NCI-H345 treated with DMSO at 0.1 percent for 48 hours (cell line): ENCODE measurements around the gene ZFPM1.

Source experiments
- DNase-seq: peaks from one replicate; lab custom pipeline; 2025; ENCODE audit not compliant: unreplicated experiment; lab: John Stamatoyannopoulos, UW

ZFPM1 gene

DNA sequence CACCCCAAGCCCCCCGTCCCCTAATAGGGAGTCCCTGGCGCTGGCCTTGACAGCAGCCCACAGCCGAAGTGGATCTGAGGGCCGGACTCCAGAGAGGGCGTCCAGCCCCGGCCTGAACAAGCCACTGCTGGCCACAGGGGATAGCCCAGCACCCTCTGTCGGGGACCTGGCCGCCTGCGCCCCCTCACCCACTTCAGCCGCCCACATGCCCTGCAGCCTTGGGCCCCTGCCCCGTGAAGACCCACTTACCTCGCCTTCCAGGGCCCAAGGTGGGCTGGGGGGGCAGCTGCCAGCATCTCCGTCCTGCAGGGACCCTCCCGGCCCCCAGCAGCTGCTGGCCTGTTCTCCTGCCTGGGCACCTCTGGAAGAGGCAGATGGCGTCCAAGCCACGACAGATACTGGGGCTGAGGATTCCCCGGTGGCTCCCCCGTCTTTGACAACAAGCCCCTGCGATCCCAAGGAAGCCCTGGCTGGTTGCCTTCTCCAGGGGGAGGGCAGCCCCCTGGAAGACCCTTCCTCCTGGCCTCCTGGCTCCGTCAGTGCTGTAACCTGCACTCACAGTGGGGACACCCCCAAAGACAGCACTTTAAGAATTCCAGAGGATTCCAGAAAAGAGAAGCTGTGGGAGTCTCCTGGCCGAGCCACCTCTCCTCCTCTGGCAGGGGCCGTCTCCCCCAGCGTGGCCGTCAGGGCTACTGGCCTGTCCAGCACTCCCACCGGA, 19.3 kb upstream of the ZFPM1 start:
- no peak for DNase-seq

GRCh38 chr16:88434353-88434690, 18.8 kb upstream of the ZFPM1 start:
- no peak for DNase-seq

GRCh38 chr16:88434746-88435145, 18.3 kb upstream of the ZFPM1 start:
- no peak for DNase-seq

DNA sequence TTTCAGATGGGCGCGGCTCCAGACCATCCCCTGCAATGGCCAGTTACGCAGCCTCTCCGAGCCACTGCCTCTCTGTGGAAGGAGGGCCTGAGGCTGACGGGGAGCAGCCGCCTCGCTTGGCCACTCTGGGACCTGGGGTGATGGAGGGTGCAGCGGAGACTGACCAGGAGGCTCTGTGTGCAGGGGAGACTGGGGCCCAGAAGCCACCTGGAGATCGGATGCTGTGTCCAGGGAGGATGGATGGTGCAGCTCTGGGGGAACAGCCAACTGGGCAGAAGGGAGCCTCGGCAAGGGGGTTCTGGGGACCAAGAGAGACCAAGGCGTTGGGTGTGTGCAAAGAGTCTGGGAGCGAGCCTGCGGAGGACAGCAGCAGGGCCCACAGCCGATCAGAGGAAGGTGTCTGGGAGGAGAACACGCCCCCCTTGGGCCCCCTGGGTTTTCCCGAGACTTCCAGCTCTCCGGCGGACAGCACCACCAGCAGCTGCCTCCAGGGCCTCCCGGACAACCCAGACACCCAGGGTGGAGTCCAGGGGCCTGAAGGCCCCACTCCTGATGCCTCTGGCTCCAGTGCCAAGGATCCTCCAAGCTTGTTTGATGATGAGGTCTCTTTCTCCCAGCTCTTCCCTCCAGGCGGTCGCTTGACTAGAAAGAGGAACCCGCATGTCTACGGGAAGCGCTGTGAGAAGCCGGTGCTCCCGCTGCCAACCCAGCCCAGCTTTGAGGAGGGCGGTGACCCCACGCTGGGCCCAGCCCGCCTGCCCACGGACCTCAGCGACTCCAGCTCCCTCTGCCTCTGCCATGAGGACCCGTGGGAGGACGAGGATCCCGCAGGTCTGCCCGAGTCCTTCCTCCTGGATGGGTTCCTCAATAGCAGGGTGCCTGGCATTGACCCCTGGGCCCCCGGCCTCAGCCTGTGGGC, 17.4 kb upstream of the ZFPM1 start:
- DNase-seq, result no peak

GRCh38 chr16:88436796-88437195, 16.3 kb upstream of the ZFPM1 start:
- DNase-seq, result no peak

- DNase-seq, result peak; percentile 44
These were observed 15.6 kb upstream of the ZFPM1 start for GRCh38 chr16:88437367-88437964.

GRCh38 chr16:88438084-88438870, 14.8 kb upstream of the ZFPM1 start:
- DNase-seq, result no peak

- DNase-seq, result no peak
These were observed 14.1 kb upstream of the ZFPM1 start for GRCh38 chr16:88439016-88439415.

DNA sequence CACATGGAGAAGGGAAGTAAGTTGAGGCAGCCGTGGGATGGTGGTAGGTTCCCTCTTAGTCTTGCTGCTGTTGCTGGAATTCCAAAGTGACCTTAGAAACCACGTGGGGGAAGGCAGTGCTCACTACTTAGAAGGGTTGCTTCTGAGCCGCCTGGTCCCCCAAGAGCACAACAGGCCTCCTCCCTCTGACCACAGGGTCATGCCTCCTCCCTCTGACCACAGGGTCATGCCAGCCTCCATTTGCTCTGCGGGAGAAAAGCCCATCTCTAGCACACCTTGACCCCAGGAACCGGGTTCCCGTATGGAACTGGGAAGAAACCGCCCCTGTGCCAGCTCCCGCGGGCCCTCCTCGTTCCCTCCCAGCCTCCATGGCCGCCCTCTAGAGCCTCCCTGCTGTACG, 13.4 kb upstream of the ZFPM1 start:
- no peak for DNase-seq

DNA sequence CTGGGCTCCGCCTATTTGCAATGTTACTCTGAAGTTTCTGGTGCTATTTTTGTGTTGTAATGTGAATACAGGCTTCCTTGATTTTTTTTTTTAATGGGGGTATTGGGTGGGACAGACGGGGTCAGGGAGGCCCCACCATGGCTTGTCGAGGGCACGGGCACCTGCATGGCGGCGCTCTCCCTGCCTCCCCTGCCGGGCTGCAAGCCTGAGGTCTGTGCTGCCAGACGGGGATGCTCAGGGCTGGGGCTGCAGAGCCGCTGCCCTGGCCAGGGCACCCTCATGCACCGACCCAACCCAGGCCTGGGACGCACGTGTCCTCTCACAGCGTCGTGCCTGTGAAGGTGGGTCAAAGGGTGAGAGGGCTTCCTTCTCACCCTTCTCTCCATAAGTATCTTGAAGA, 13.0 kb upstream of the ZFPM1 start:
- no peak for DNase-seq

DNA sequence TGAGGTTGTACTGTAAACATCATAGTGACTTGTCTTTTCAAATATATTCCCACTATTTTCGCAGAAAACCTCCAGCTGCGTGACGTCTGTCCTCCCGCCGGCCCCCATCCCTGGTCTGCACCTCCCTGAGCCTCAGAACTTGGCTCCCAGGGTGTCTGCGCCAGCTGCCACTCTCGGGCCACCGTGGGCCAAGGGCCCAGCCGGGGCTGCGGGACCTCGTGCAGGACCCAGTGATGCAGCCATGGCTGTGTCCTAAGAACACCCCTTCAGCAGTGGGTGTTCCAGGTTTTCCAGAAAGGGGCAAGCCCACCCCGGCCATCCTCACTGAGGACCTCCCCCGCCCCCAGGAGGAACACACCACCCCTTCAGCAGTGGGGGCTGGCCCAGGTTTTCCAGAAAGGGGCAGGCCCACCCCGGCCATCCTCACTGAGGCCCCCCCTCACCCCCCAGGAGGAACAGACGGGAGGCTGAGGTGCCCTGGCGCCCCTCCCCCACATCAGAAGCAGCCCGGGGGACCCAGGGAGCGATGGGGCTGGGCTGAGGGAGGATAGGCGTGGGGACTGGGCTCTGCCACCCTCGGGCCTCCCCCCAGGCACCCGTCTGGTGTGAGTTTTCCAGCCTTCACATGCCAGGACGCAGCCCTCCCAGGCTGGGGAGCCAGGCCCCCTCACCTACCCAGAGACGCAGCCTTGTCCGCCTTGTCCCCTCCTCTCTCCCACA, 12.2 kb upstream of the ZFPM1 start:
- DNase-seq, result no peak

DNA sequence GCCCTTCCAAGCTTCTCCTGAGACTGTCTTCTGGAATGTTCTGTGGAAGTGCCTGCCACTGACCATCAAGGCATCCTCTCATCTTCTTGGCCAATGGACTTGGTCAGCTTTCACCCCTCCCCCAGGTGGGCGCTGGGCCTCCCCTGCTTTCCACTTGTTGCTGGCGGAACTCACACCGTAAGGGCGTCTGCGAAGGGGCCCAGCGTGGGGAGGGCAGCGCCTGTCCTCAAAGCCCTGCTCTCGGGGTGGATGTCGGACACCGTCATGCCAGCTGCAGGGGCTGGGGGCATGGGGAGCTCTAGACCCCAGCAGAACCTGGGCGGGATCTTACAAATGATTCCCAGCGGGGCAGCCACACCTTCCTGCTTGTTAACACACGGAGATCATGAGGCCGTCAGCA, 11.6 kb upstream of the ZFPM1 start:
- no peak for DNase-seq

DNA sequence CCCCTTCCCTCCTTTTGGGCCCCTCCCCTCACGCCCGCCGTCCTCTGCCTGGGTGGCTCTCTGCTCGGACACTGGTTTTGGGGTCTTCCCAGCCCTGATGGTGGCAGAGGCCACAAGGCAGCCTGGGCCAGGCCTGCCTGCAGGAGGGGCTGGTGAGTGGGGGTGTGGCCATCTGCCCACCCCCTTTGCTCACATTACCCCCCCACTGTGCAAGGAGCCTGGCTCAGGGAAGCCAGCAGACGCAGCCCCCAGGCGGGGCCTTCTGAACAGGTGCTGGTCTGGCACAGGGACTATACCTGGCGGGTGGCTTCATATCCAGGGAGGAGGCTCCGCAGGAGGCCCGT, 10.7 kb upstream of the ZFPM1 start:
- DNase-seq, result peak; percentile 13

DNA sequence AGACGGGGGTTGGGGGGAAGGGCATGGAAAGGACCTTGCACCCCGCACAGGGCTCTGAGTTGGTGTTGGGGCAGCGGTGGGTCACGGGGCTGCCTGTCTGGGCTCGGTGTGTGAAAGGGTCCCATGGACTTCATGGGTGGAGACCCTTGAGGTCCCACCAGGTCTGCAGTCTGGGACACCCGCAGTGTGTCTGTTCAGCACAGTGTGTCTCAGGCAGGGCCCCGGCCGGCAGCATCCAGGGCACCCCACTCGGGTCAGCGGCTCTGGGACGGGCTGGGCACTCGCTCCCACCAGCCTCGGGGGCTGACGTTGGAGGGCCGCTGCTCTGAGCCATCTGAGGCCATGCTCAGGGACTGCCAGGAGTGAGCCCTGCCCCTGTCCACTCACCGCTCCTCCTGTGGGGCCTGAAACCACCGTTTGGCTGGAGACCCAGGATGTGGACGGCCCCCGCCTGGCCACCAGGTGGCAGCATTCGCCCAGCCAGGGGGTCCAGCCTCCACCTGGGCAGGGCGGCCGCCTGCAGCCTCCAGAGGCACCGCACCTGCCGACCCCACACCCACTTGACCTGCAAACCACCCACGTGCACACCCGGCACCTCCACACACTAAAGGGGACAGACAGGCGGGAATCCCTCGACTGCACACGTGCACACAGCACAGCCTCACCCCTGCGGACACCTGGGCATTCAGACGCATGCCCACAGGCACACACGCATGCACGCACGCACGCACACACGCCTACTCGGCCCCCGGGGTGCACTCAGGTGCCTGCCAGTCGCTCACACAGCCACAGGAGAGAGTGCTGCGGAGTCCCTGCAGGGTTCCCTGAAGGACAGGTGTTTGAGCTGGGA, 10.1 kb upstream of the ZFPM1 start:
- peak; percentile 65 for DNase-seq

DNA sequence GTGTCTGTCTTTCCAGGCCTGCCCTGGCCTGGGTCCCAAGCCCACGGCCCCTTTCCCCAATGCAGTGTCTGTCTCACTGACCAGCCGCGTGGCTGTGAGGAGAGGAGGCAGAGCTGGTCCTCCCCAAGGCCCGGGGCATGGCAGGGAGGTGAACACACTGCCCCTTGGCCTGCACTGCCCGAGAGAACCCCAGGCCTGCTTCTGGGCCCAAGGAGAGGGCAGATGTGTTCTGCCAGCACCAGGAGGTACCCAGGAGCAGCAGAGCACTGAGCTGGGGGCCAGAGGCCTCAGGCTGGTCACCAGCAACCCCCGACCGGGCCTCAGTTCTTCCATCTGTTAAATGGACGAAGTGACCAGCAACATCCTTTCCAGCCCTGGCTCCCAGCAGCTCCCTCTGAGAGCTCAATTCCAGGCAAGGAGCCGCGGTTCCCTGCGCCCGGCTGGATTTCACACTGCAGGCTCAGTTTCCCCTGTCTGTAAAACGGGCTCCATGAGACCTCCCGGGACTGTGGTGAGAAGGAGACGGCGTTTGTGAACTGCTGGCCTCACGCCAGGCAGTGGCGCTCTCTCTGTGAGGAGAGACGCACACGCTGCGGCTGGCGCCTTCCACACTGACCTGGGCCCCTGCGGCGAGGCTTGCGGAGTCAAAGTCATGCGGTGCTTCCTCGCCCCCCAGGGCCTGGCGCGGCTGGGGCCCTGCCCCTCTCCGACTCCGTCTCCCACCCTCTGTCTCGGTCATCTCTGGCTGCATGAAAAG, 8.1 kb upstream of the ZFPM1 start:
- no peak for DNase-seq

- DNase-seq, result no peak
These were observed 7.5 kb upstream of the ZFPM1 start for GRCh38 chr16:88445583-88445960.

DNA sequence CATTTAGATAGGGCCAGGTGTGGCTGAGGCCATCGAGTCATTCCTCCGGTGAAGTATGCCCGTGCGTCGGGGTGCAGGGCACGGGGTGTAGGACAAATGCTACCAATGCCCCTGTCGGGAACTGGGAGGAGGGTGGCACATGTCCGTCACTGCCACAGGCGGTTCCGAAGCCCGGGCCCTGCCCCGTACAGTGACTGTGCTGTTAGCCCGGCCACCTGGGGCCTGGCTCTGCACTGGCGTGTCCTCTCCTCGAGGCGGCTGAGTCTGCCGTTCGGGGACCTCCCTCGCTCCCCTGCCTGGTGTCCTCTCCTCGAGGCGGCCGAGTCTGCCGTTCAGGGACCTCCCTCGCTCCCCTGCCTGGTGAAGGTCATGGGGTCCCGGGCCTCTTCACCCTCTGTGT, 7.0 kb upstream of the ZFPM1 start:
- DNase-seq, result no peak

GRCh38 chr16:88446736-88447135, 6.3 kb upstream of the ZFPM1 start:
- no peak for DNase-seq

GRCh38 chr16:88447881-88448280, 5.2 kb upstream of the ZFPM1 start:
- DNase-seq, result no peak
